CD4-positive, CD25-positive, alpha-beta regulatory T cell (primary cell): ENCODE data around the gene AMBRA1. TPM values are rescaled to one million over a fixed set of nuclear protein-coding genes. Genes with fewer than 3 reads are reported as not detected.

ENCODE experiments used
- ATAC-seq, 2 donors: fragments of 150-1000 bp; cut with Tn5 transposase; one replicate each; pipeline ENCODE4 v1.10.0; 2021; ENCODE audit warnings: low read depth in 2 of 2, moderate number of reproducible peaks in 2 of 2, moderate library complexity in 1 of 2
- DNase-seq, 3 donors: peaks; one replicate each; pipeline versions ENCODE4 v3.0.0 to v3.0.0-alpha.2; 2012 to 2022; ENCODE audit warnings: mixed read lengths in 1 of 3
- H3K27ac ChIP-seq: one replicate; pipeline ENCODE4 v1.7.0; 2013; ENCODE audit warnings: mild to moderate bottlenecking, low read length; ENCODE audit not compliant: insufficient read depth, poor library complexity, severe bottlenecking
- H3K27me3 ChIP-seq: one replicate; pipeline ENCODE4 v1.7.0; 2013; ENCODE audit warnings: low read length; ENCODE audit not compliant: control insufficient read depth, insufficient read depth
- H3K36me3 ChIP-seq: one replicate; pipeline ENCODE4 v1.7.0; 2013; ENCODE audit warnings: mild to moderate bottlenecking, low read length, moderate library complexity; ENCODE audit not compliant: control insufficient read depth, insufficient read depth
- H3K4me1 ChIP-seq: 2 replicates; pipeline ENCODE4 v1.7.0; 2013; ENCODE audit warnings: mild to moderate bottlenecking, low read length; ENCODE audit not compliant: insufficient read depth, control insufficient read depth, poor library complexity, severe bottlenecking
- H3K4me3 ChIP-seq: one replicate; pipeline ENCODE4 v1.7.0; 2013; ENCODE audit warnings: low read depth, mild to moderate bottlenecking, low read length, moderate library complexity
- H3K9me3 ChIP-seq, 2 experiments: 1 replicate in 1 of 2; 2 replicates in 1 of 2; pipeline ENCODE4 v1.7.0; 2013; ENCODE audit warnings: low read length in 2 of 2, mild to moderate bottlenecking in 1 of 2, moderate library complexity in 1 of 2; ENCODE audit not compliant: control insufficient read depth in 2 of 2
- H3K27ac Mint-ChIP-seq, 3 donors: one replicate each; pipeline ENCODE4 v1.8.0; 2020 to 2022; ENCODE audit warnings: mild to moderate bottlenecking in 3 of 3, mixed read lengths in 3 of 3, moderate library complexity in 2 of 3
- H3K27me3 Mint-ChIP-seq: one replicate; pipeline ENCODE4 v1.8.0; 2022; ENCODE audit warnings: mild to moderate bottlenecking, mixed read lengths
- H3K36me3 Mint-ChIP-seq: one replicate; pipeline ENCODE4 v1.8.0; 2020; ENCODE audit warnings: mixed read lengths
- H3K4me1 Mint-ChIP-seq, 4 donors: one replicate each; pipeline ENCODE4 v1.8.0; 2020 to 2022; ENCODE audit warnings: mixed read lengths in 4 of 4, mild to moderate bottlenecking in 1 of 4
- H3K4me3 Mint-ChIP-seq, 4 donors: one replicate each; pipeline ENCODE4 v1.8.0; 2020 to 2022; ENCODE audit warnings: mild to moderate bottlenecking in 4 of 4, mixed read lengths in 4 of 4, moderate library complexity in 3 of 4
- H3K9me3 Mint-ChIP-seq, 7 donors: one replicate each; pipeline ENCODE4 v1.8.0; 2020 to 2022; ENCODE audit warnings: mixed read lengths in 7 of 7, mild to moderate bottlenecking in 3 of 7, moderate library complexity in 2 of 7
- polyA plus RNA-seq, 4 donors: library from polyadenylated mRNA; unstranded; fragments of 300-500 nt; fragmentation: Illumina TruSeq; gene quantifications; one replicate each; pipeline ENCODE4 v1.2.3, GENCODE V29; 2021
- total RNA-seq: library from RNA; stranded (reverse); gene quantifications from one replicate; pipeline ENCODE4 v1.2.3, GENCODE V29; 2022

The AMBRA1 gene
- total and polyA plus RNA-seq, 5 donors from 2014 or later: 8.2 to 61.0 (median 12.3) TPM

DNA sequence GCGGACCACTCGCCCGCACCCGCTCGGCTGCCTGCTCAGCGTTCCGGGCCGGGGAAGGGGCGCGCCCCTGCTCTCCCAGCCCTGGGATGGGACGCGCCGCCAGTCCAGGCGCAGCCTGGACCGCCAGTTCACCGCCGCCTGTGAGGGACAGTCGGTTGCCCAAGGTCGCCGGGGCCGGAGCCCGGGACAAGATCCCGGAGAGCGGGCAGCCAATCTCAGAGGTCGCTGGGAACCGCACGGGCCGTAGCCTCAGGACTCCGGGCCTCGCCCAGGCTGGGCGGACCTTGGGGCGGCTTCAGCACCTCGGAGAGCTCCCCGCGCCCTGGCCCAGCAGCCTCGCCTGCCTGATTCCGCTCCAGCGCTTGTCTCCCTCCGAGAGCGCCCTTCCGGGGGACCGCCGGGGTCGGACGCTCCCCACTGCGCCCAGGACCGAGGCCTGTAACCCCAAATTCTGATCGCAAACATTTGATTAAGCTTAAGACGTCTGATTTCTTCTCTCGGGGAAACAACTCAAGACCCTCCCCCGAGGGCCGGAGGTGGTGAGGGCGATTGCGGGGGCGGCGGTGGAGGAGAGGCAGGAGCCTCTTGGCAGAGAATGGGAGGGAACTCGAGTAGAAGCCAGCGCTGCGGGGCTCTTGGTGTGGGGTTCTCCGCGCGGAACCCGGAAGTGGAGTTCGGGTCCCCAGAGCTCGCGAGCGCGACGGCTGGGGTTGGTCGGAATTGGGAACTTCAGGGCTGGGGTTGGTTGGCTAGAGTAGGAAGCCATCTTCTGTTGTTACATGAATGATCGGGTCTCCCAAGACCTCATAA, 201.2 kb downstream of the AMBRA1 start:
- peaks cover 11% of the 10 kb centered on the region for H3K27me3 ChIP-seq
- Mint-ChIP-seq H3K27ac (no peak overlapping the region), H3K9me3 (peaks cover 0 to 5% (median 0%) of the 10 kb centered on the region in 7 donors), H3K4me1 (peaks cover 0 to 30% (median 10%) of the 10 kb centered on the region in 4 donors), H3K36me3 (peaks cover 12% of the 10 kb centered on the region), H3K4me3 (peak overlapping the region; percentile 70 to 89 (median 78)), H3K27me3 (peaks cover 46% of the 10 kb centered on the region)
- no peaks in the 10 kb centered on the region for H3K9me3 ChIP-seq
- H3K27ac ChIP-seq: no peak overlapping the region
- peaks cover 42% of the 10 kb centered on the region for H3K4me1 ChIP-seq
- peaks cover 8% of the 10 kb centered on the region for H3K36me3 ChIP-seq
- ATAC-seq: peak; percentile 73 to 75
- no peak overlapping the region for H3K4me3 ChIP-seq
- peak; percentile 65 to 77 (median 72) for DNase-seq

GRCh38 chr11:46391578-46392420, 202.0 kb downstream of the AMBRA1 start, which contains the start of gene CHRM4:
Gene CHRM4, minus strand, starts transcription at chr11:46391776. Its CDS starts 5,219 bp downstream, at chr11:46386557.
- ATAC-seq (no peak), DNase-seq (no peak)
- Histone ChIP-seq H3K36me3 (peaks cover under 1% of the 10 kb centered on the region), H3K27ac (no peak within 1 kb of the TSS), H3K4me3 (no peak within 1 kb of the TSS), H3K9me3 (no peaks in the 10 kb centered on the region), H3K27me3 (peaks cover 17% of the 10 kb centered on the region), H3K4me1 (peaks cover 42% of the 10 kb centered on the region)
- Mint-ChIP-seq H3K9me3 (peaks cover 0 to 5% (median 0%) of the 10 kb centered on the region in 7 donors), H3K27ac (peak within 1 kb of the TSS in 1 of 3 donors; percentile 56), H3K4me3 (peak within 1 kb of the TSS; percentile 70 to 89 (median 78)), H3K27me3 (peaks cover 51% of the 10 kb centered on the region), H3K36me3 (peaks cover 5% of the 10 kb centered on the region), H3K4me1 (peaks cover 0 to 33% (median 10%) of the 10 kb centered on the region in 4 donors)

- Mint-ChIP-seq H3K36me3 (peaks cover under 1% of the 10 kb centered on the region), H3K4me3 (no peak overlapping the region), H3K4me1 (peaks cover 0 to 35% (median 10%) of the 10 kb centered on the region in 4 donors), H3K27ac (no peak overlapping the region), H3K9me3 (peaks cover 0 to 8% (median 0%) of the 10 kb centered on the region in 7 donors), H3K27me3 (peaks cover 57% of the 10 kb centered on the region)
- H3K27me3 ChIP-seq: peaks cover 20% of the 10 kb centered on the region
- no peaks in the 10 kb centered on the region for H3K36me3 ChIP-seq
- H3K9me3 ChIP-seq: no peaks in the 10 kb centered on the region
- no peak overlapping the region for H3K27ac ChIP-seq
- ATAC-seq: no peak
- DNase-seq: no peak
- H3K4me1 ChIP-seq: peaks cover 42% of the 10 kb centered on the region
- no peak overlapping the region for H3K4me3 ChIP-seq
Measured at GRCh38 chr11:46391186-46391577, 202.6 kb downstream of the AMBRA1 start.

DNA sequence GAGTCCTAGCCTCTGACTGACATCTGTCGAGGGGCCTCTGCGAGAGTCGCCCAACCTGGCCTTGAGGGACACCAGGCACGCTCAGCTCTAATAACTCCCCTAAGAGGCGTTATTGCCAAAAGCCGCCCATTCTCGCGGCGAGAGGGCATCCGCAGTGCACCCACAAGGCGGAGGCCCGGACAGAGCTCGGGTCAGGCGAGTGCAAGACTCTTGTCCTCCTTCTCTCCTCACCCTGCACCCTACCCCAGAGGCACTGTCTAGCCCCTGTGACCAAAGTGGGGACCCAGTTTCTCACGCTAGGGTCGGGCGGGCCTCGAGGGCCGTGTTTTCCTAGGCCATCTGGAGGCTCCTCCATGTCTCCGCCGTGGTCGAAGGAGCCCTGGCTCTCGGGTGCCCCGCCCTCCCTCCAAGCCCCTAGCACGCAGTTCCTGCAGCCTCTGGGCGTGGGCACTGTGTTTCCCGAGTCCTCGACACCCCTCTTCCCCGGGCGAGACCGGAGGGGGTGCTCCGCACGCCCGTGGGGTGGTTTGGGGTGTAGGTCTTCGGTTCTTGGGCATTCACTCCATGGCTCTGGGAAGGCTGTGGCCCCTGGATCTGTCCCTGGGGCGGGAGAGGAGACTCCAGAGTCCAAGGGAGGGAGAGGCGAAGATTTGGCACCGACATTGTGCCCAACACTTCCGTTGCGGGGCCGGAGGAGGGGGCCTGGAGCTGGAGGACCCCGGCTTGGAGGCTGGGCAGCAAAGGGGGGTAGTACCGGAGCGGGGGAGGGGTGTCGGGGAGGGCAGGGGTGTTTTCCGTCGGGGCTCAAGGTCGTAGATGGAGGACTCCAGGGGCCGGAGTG, 203.3 kb downstream of the AMBRA1 start:
- H3K4me3 Mint-ChIP-seq: peak overlapping the region in 3 of 4 donors; percentile 12 to 52 (median 33)
- H3K27me3 Mint-ChIP-seq: peaks cover 58% of the 10 kb centered on the region
- Histone ChIP-seq H3K4me1 (peaks cover 42% of the 10 kb centered on the region), H3K36me3 (no peaks in the 10 kb centered on the region), H3K9me3 (no peaks in the 10 kb centered on the region), H3K27me3 (peaks cover 22% of the 10 kb centered on the region), H3K27ac (no peak overlapping the region), H3K4me3 (no peak overlapping the region)
- no peaks in the 10 kb centered on the region for H3K36me3 Mint-ChIP-seq
- no peak for DNase-seq
- ATAC-seq: no peak
- H3K4me1 Mint-ChIP-seq: peaks cover 0 to 36% (median 10%) of the 10 kb centered on the region in 4 donors
- H3K27ac Mint-ChIP-seq: peak overlapping the region in 1 of 3 donors; percentile 56
- peaks cover 0 to 8% (median 0%) of the 10 kb centered on the region in 7 donors for H3K9me3 Mint-ChIP-seq

DNA sequence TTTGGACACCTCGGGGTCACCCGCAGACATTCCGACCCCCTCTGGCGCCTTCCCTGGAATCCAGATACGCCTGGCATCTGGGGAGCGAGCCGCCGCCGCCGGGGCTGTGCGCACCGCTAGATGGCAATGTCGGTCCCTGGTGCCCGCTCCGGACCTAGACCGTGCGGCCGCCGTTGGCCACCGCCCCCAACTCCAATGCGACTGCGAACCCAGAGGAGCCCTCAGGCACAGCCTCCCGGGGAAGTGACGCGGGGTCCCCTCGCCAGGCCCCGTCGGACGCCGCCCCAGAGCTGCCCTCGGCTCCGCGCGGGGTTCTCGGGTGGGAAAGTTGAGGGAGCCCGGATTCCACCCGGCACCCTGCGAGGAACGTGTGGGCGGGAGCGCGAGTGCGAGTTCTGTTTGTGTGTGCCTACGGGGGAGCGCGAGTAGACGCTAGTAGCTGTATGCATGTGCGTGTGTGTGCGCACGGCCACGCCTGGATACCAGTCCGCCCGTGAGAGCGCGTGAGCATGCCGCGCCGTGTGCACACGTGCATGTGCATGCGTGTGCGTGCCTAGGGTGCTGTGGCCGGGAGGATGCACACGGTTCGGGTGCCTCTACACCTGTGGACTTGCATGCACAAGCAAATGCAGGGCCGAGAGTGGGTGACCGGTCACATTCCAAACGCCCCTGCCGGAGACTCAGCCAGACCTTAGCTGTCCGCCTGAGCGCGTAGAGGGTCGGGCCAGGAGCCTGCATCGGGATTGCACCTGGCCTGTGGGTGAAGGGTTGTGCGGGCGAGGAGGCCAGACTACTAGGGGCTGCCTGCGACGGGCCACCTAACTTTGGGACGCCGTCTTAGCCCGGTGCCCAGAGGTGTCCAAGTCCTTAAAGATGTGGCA, 204.1 kb downstream of the AMBRA1 start:
- Mint-ChIP-seq H3K27ac (no peak overlapping the region), H3K4me1 (peaks cover 0 to 36% (median 10%) of the 10 kb centered on the region in 4 donors), H3K4me3 (peak overlapping the region; percentile 12 to 50 (median 33)), H3K9me3 (peaks cover 0 to 8% (median 0%) of the 10 kb centered on the region in 7 donors), H3K36me3 (no peaks in the 10 kb centered on the region), H3K27me3 (peaks cover 62% of the 10 kb centered on the region)
- Histone ChIP-seq H3K4me1 (peaks cover 42% of the 10 kb centered on the region), H3K9me3 (no peaks in the 10 kb centered on the region), H3K27me3 (peaks cover 22% of the 10 kb centered on the region), H3K4me3 (no peak overlapping the region), H3K36me3 (no peaks in the 10 kb centered on the region), H3K27ac (no peak overlapping the region)
- ATAC-seq (peak in 1 of 2 donors; percentile 23), DNase-seq (peak in 1 of 3 donors; percentile 47)

GRCh38 chr11:46388619-46389449, 205.0 kb downstream of the AMBRA1 start:
- no peak overlapping the region for H3K4me3 ChIP-seq
- peaks cover 42% of the 10 kb centered on the region for H3K4me1 ChIP-seq
- H3K27ac ChIP-seq: no peak overlapping the region
- H3K27ac Mint-ChIP-seq: no peak overlapping the region
- H3K9me3 Mint-ChIP-seq: peaks cover 0 to 6% (median 0%) of the 10 kb centered on the region in 7 donors
- ATAC-seq: no peak
- H3K4me3 Mint-ChIP-seq: peak overlapping the region in 1 of 4 donors; percentile 72
- no peak for DNase-seq
- peaks cover 61% of the 10 kb centered on the region for H3K27me3 Mint-ChIP-seq
- peaks cover 22% of the 10 kb centered on the region for H3K27me3 ChIP-seq
- H3K36me3 ChIP-seq: no peaks in the 10 kb centered on the region
- H3K36me3 Mint-ChIP-seq: no peaks in the 10 kb centered on the region
- no peaks in the 10 kb centered on the region for H3K9me3 ChIP-seq
- H3K4me1 Mint-ChIP-seq: peaks cover 0 to 36% (median 10%) of the 10 kb centered on the region in 4 donors
